HepG2 (cell line): ENCODE results near the gene TMEM141. TPM values are rescaled to one million over a fixed set of nuclear protein-coding genes. Genes with fewer than 3 reads are reported as not detected.

Source experiments
- ATF1 ChIP-seq: IDR thresholded peaks from 2 replicates; pipeline ENCODE4 v1.6.1; 2016; ENCODE audit warnings: mild to moderate bottlenecking, control low read depth
- ATF2 ChIP-seq: sonication (generic); formaldehyde crosslinking; IDR thresholded peaks from 2 replicates; pipeline ENCODE4 v1.4.0; 2020; ENCODE audit warnings: missing genetic modification reagents
- FOXO1 ChIP-seq: sonication (generic); formaldehyde crosslinking; IDR thresholded peaks from 2 replicates; pipeline ENCODE4 v1.4.0; 2020; ENCODE audit warnings: missing genetic modification reagents
- MEF2D ChIP-seq: sonication (generic); formaldehyde crosslinking; IDR thresholded peaks from 2 replicates; pipeline ENCODE4 v1.5.1; 2020; ENCODE audit warnings: mild to moderate bottlenecking, missing genetic modification reagents
- MEIS1 ChIP-seq: sonication (generic); formaldehyde crosslinking; IDR thresholded peaks from 2 replicates; pipeline ENCODE4 v1.9.0; 2021; ENCODE audit warnings: mild to moderate bottlenecking, missing genetic modification reagents, moderate library complexity, borderline replicate concordance
- MYC ChIP-seq: sonication (generic); formaldehyde crosslinking; IDR thresholded peaks from 2 replicates; pipeline ENCODE4 v1.9.0; 2021; ENCODE audit warnings: missing genetic modification reagents, borderline replicate concordance
- NR3C1 ChIP-seq: sonication (generic); formaldehyde crosslinking; IDR thresholded peaks from 2 replicates; pipeline ENCODE4 v1.4.0; 2020; ENCODE audit warnings: missing genetic modification reagents
- PAXIP1 ChIP-seq: sonication (generic); formaldehyde crosslinking; conservative IDR thresholded peaks from 2 replicates; pipeline ENCODE4 v1.4.0; 2020; ENCODE audit warnings: mild to moderate bottlenecking, missing genetic modification reagents, moderate library complexity
- REPIN1 ChIP-seq: sonication (generic); formaldehyde crosslinking; IDR thresholded peaks from 2 replicates; pipeline ENCODE4 v1.8.0; 2022; ENCODE audit warnings: missing genetic modification reagents, low read depth, mild to moderate bottlenecking, borderline replicate concordance
- RXRB ChIP-seq: IDR thresholded peaks from 2 replicates; pipeline ENCODE4 v1.6.1; 2016; ENCODE audit warnings: borderline replicate concordance, missing genetic modification reagents, missing compliant biosample characterization
- SALL1 ChIP-seq: sonication (generic); formaldehyde crosslinking; IDR thresholded peaks from 2 replicates; pipeline ENCODE4 v1.8.0; 2022; ENCODE audit warnings: mild to moderate bottlenecking, missing genetic modification reagents
- SSRP1 ChIP-seq: IDR thresholded peaks from 2 replicates; pipeline ENCODE4 v1.6.1; 2016; ENCODE audit warnings: control low read depth
- THAP8 ChIP-seq: sonication (generic); formaldehyde crosslinking; IDR thresholded peaks from 2 replicates; pipeline ENCODE4 v1.5.1; 2020; ENCODE audit warnings: missing genetic modification reagents, mild to moderate bottlenecking, borderline replicate concordance
- THYN1 ChIP-seq: sonication (generic); formaldehyde crosslinking; IDR thresholded peaks from 2 replicates; pipeline ENCODE4 v1.8.1; 2023; ENCODE audit warnings: low read depth, mild to moderate bottlenecking, moderate library complexity, missing genetic modification reagents, borderline replicate concordance
- U2AF1 ChIP-seq: fragments of 200-400 bp; formaldehyde crosslinking; optimal IDR thresholded peaks from 2 replicates; pipeline ENCODE3; 2017; ENCODE audit warnings: mild to moderate bottlenecking, low read depth, low read length
- ZNF451 ChIP-seq: sonication (generic); formaldehyde crosslinking; IDR thresholded peaks from 2 replicates; pipeline ENCODE4 v1.5.0; 2020; ENCODE audit warnings: mild to moderate bottlenecking, missing genetic modification reagents
- ZNF496 ChIP-seq: sonication (generic); formaldehyde crosslinking; IDR thresholded peaks from 2 replicates; pipeline ENCODE4 v1.8.1; 2023; ENCODE audit warnings: mild to moderate bottlenecking, moderate library complexity, missing genetic modification reagents; ENCODE audit not compliant: insufficient replicate concordance
- ZNF546 ChIP-seq: sonication (generic); formaldehyde crosslinking; conservative IDR thresholded peaks from 2 replicates; pipeline ENCODE4 v1.8.1; 2023; ENCODE audit warnings: mild to moderate bottlenecking, missing genetic modification reagents
- ZNF552 ChIP-seq: sonication (generic); formaldehyde crosslinking; IDR thresholded peaks from 2 replicates; pipeline ENCODE4 v1.9.0; 2022; ENCODE audit warnings: missing genetic modification reagents, mild to moderate bottlenecking, borderline replicate concordance
- ZNF777 ChIP-seq: sonication (generic); formaldehyde crosslinking; IDR thresholded peaks from 2 replicates; pipeline ENCODE4 v1.4.0; 2020; ENCODE audit warnings: missing genetic modification reagents
- polyA plus RNA-seq, 8 experiments: library from polyadenylated mRNA; depleted of rRNA in 3 of 8; stranded (reverse) in 7 of 8; unstranded in 1 of 8; fragments of >200 nt; fragmentation: Illumina TruSeq in 4 of 8; extraction: Trizol in 4 of 8; gene quantifications; 2 replicates each; pipeline versions ENCODE4 v1.2.1 to v1.2.3, GENCODE V29; 2011 to 2016; ENCODE audit warnings: low read depth in 4 of 8, missing spikeins in 1 of 8, mixed read lengths in 1 of 8; ENCODE audit not compliant: insufficient read depth in 1 of 8
- total RNA-seq, 5 experiments: library from RNA; depleted of rRNA; stranded (reverse); fragments of >200 nt; fragmentation: Illumina TruSeq; extraction: Trizol; gene quantifications; 2 replicates each; pipeline ENCODE4 v1.2.3, GENCODE V29; 2016; ENCODE audit warnings: low read depth in 1 of 5

The TMEM141 gene
- total and polyA plus RNA-seq, 2 of the 13 experiments (the other 11 are each of a cell fraction or from before 2014, with no cell fraction given), result 81.0 to 202 TPM

- TF ChIP-seq U2AF1 (peak; percentile 95), MYC (CRISPR knock-in tag) (peak; percentile 83), MEIS1 (CRISPR knock-in tag) (peak; percentile 63; the same call in 1 of the 2 replicates), ZNF552 (CRISPR knock-in tag) (no peak), SALL1 (CRISPR knock-in tag) (peak; percentile 84), THYN1 (CRISPR knock-in tag) (no peak), ZNF777 (CRISPR knock-in tag) (peak; percentile 45; the same call in 1 of the 2 replicates), RXRB (CRISPR knock-in tag) (peak; percentile 60), FOXO1 (CRISPR knock-in tag) (peak; percentile 79), SSRP1 (no peak), PAXIP1 (CRISPR knock-in tag) (peak; percentile 81), ZNF546 (peak; percentile 90), ATF2 (CRISPR knock-in tag) (peak; percentile 76), REPIN1 (peak; percentile 47; the same call in 1 of the 2 replicates), ZNF451 (CRISPR knock-in tag) (peak; percentile 82), ATF1 (no peak), ZNF496 (CRISPR knock-in tag) (no peak), MEF2D (peak; percentile 87), NR3C1 (CRISPR knock-in tag) (no peak), THAP8 (CRISPR knock-in tag) (no peak)
Observed at GRCh38 chr9:136799079-136799853, 8.1 kb downstream of the TMEM141 start (continued).
